Measurements from ENCODE around the gene SCN1B. TPM values are rescaled to one million over a fixed set of nuclear protein-coding genes. Genes with fewer than 3 reads are reported as not detected.

Gene SCN1B
- total and polyA plus RNA-seq, 2 of the 13 experiments (the other 11 are each of a cell fraction or from before 2014, with no cell fraction given): 2.7 to 20.1 TPM

- TF ChIP-seq ZNF646 (CRISPR knock-in tag; IDR thresholded peaks at IDR 0.05): no peak
- TF ChIP-seq SP5 (CRISPR knock-in tag; IDR thresholded peaks at IDR 0.05; ENCODE audit: borderline replicate concordance, low read depth): peak; percentile 63; the same call in 1 of the 2 replicates
- TF ChIP-seq ZNF12 (CRISPR knock-in tag; IDR thresholded peaks at IDR 0.05): no peak
- peak; percentile 28; the same call in 1 of the 2 replicates for TF ChIP-seq ZNF580 (CRISPR knock-in tag; IDR thresholded peaks at IDR 0.05; ENCODE audit: borderline replicate concordance, low read depth)
- TF ChIP-seq SIX4 (CRISPR knock-in tag; IDR thresholded peaks at IDR 0.05): no peak
- no peak for TF ChIP-seq HNF4G (IDR thresholded peaks at IDR 0.05; ENCODE audit: borderline replicate concordance, low read depth, low read length)
- TF ChIP-seq HNF4G (CRISPR knock-in tag; IDR thresholded peaks at IDR 0.05; ENCODE audit: borderline replicate concordance, low read depth): no peak
- TF ChIP-seq HOMEZ (CRISPR knock-in tag; IDR thresholded peaks at IDR 0.05; ENCODE audit: low read depth): 0 out of 2 replicates have a peak, but pooled peaks have one; percentile 28
- peak; percentile 64; the same call in 1 of the 2 replicates for TF ChIP-seq ZNF772 (CRISPR knock-in tag; IDR thresholded peaks at IDR 0.05)
- TF ChIP-seq LBX2 (CRISPR knock-in tag; IDR thresholded peaks at IDR 0.05; ENCODE audit: borderline replicate concordance): no peak
- TF ChIP-seq FOXO4 (CRISPR knock-in tag; conservative IDR thresholded peaks at IDR 0.05): no peak
- TF ChIP-seq NFE2 (CRISPR knock-in tag; IDR thresholded peaks at IDR 0.05): no peak
- no peak for TF ChIP-seq RARG (CRISPR knock-in tag; IDR thresholded peaks at IDR 0.05; ENCODE audit: low read depth)
- TF ChIP-seq ZNF558 (CRISPR knock-in tag; IDR thresholded peaks at IDR 0.05; ENCODE audit: borderline replicate concordance): no peak
- TF ChIP-seq ZSCAN22 (CRISPR knock-in tag; IDR thresholded peaks at IDR 0.05): no peak
- TF ChIP-seq ZSCAN30 (CRISPR knock-in tag; IDR thresholded peaks at IDR 0.05): no peak
- TF ChIP-seq SUZ12 (IDR thresholded peaks at IDR 0.05; ENCODE audit: low read depth, low read length): no peak
Observed at GRCh38 chr19:35042056-35042730, 11.9 kb downstream of the SCN1B start (continued).
